Tibial nerve (tissue), 4 donors: ENCODE data around the gene MRO.

Source experiments
- EP300 ChIP-seq, 2 donors: sonication (generic); formaldehyde crosslinking; IDR thresholded peaks; one replicate each; pipeline ENCODE4 v1.6.1; 2017; ENCODE audit warnings: antibody characterized with exemption in 2 of 2, mild to moderate bottlenecking in 1 of 2
- POLR2A ChIP-seq, 2 donors: fragments of 450-650 bp; IDR thresholded peaks; one replicate each; pipeline ENCODE4 v1.6.1; 2017; ENCODE audit warnings: antibody characterized with exemption in 2 of 2, mild to moderate bottlenecking in 2 of 2, moderate library complexity in 2 of 2
- TF ChIP-seq, protein P1 (sequence below), 5 experiments: fragments of 200-600 bp in 3 of 5; fragments of 450-650 bp in 2 of 5; sonication (generic) in 3 of 5; IDR thresholded peaks; one replicate each; pipeline ENCODE4 v1.5.1; 2016 to 2019; ENCODE audit warnings: antibody characterized with exemption in 5 of 5, mild to moderate bottlenecking in 3 of 5, moderate library complexity in 2 of 5

DNA sequence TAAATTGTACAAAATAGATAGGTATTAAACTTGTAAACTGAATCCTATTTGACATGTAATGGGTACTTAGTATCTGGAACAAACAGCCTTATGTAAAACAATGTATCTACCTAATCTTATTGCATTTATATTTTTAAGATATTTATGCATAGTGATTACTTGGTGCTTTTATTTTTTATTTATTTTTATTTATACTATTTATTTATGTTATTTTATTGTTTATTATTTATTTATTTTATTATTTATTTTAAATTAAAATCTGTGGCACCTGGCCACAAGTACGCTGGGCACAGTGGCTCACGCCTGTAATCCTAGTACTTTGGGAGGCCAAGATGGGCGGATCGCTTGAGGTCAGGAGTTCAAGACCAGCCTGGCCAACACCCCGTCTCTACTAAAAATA, 26.9 kb downstream of the MRO start:
- TF ChIP-seq, protein P1, sequence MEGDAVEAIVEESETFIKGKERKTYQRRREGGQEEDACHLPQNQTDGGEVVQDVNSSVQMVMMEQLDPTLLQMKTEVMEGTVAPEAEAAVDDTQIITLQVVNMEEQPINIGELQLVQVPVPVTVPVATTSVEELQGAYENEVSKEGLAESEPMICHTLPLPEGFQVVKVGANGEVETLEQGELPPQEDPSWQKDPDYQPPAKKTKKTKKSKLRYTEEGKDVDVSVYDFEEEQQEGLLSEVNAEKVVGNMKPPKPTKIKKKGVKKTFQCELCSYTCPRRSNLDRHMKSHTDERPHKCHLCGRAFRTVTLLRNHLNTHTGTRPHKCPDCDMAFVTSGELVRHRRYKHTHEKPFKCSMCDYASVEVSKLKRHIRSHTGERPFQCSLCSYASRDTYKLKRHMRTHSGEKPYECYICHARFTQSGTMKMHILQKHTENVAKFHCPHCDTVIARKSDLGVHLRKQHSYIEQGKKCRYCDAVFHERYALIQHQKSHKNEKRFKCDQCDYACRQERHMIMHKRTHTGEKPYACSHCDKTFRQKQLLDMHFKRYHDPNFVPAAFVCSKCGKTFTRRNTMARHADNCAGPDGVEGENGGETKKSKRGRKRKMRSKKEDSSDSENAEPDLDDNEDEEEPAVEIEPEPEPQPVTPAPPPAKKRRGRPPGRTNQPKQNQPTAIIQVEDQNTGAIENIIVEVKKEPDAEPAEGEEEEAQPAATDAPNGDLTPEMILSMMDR (IDR thresholded peaks at IDR 0.05): no peak
- TF ChIP-seq EP300 (IDR thresholded peaks at IDR 0.05) (no peak), POLR2A (IDR thresholded peaks at IDR 0.05) (no peak)
